SH-SY5Y (cell line): ENCODE results near the gene ANGPT4.

Experiments used
- GATA2 ChIP-seq: IDR thresholded peaks from 2 replicates; pipeline ENCODE4 v1.6.1; 2011; ENCODE audit warnings: mild to moderate bottlenecking, low read depth, low read length
- GATA3 ChIP-seq: IDR thresholded peaks from 2 replicates; pipeline ENCODE4 v1.6.1; 2011; ENCODE audit warnings: low read depth, mild to moderate bottlenecking, low read length, moderate library complexity

The ANGPT4 gene

DNA sequence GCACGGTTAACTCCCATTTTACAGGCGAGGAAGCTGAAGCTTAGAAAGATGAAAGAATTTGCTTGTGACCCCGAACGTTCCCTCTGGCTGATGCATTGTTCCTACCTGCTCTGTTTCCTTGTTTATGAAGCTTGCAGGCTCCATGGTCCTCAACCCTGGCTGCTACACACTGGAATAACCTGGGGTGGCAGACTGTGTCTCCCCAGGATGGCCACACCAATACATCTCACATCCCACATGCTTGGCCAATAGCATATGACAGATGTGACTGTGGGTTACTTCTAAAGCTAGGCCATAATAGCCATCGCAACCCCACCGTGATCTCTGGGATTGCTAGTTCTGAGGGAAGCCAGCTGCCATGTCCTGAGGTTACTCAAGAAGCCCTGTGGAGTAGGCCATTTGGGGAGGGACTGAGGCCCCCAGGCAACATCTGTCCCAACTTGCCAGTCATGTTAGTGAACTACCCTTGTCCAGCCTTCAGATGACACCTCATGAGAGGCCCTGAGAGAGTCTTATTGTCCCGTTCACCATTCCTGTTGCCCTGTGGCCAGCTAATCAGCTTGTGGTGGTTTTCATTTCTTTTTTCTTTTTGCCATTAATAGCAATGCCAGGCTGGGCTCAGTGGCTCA is 89.3 kb downstream of the ANGPT4 start:
- no peak for TF ChIP-seq GATA3
- TF ChIP-seq GATA2, result no peak

DNA sequence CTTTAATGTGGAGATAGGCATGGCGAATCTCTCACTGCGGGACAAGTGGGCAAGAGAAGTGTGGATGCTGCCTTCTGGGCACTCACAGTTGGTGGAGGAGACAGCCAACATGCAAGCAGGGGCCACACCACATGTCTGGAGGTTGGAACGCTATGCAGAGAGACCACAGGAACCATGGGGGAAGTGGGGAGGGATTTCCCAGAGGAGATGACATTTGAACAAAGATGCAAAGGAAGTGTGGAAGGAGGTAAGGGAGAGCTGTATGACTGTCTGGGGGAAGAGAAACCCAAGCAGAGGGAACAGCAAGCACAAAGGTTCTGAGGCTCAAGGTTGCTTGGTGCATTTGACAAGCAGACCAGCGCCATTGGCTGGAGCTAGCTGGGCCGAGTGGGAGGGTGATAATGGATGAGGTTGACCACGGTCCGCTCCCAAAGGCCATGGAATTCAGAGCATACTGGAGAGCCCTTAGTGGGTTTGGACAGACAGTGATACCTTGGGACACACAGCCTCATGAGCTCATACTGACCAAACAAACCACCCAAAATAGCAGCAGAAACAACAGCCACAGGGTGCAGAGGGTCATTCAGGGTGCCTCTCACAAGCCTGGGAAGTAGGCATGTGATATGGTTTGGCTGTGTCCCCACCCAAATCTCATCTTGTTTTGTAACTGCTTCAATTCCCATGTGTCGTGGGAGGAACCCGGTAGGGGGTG is 90.3 kb downstream of the ANGPT4 start:
- TF ChIP-seq GATA2, result no peak
- TF ChIP-seq GATA3, result no peak

DNA sequence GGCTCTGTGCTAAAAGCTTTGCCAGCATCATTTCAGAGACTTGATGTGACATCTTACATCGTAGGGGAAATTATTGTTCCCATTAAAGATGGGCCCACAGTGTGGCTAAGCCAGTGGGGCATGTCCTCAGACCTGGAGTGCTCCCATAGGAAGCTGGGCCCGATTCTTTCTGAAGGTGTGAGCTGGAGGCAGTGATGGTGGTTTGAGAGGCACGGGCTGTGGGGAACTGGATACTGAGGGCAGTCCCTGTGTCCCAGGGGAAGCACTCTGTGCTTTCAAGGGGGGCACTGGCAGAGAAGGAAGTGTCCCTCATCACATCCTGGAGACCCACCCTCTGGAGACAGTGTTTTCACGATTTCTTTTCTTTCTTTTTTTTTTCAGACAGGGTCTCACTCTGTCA is 91.2 kb downstream of the ANGPT4 start:
- TF ChIP-seq GATA2, result no peak
- no peak for TF ChIP-seq GATA3

DNA sequence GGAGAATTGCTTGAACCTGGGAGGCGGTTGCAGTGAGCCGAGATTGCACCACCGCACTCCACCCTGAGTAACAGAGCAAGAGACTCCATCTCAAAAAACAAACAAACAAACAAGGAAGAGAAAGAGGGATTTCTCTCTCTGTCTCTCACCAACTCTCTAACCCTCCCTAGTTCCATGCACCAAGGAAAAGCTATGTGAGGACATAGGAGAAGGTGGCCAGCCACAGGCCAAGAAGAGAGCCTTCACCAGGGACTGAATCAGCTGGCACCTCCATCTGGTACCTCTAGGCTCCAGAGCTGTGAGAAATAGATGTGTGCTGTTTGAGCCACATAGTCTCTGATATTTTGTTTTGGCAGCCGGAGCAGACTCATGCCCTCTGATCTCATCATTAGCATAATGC is 91.6 kb downstream of the ANGPT4 start:
- TF ChIP-seq GATA2 (no peak), GATA3 (no peak)

DNA sequence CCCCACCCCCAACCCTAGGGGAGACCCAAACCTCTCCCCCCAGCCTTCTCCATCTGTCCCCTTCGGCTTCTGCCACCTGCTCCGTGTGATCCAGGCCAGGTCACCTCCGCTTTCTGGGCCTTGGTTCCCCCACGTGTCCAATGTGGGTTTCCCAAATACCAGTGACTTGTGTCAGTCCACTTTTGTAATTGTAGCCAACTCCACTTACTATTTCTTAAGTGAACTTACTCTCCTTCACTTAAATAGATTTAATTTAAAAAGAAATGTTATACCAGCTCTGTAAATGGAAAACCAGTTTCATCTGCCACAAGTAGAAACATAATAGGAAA is 92.6 kb downstream of the ANGPT4 start:
- TF ChIP-seq GATA2, result no peak
- no peak for TF ChIP-seq GATA3

DNA sequence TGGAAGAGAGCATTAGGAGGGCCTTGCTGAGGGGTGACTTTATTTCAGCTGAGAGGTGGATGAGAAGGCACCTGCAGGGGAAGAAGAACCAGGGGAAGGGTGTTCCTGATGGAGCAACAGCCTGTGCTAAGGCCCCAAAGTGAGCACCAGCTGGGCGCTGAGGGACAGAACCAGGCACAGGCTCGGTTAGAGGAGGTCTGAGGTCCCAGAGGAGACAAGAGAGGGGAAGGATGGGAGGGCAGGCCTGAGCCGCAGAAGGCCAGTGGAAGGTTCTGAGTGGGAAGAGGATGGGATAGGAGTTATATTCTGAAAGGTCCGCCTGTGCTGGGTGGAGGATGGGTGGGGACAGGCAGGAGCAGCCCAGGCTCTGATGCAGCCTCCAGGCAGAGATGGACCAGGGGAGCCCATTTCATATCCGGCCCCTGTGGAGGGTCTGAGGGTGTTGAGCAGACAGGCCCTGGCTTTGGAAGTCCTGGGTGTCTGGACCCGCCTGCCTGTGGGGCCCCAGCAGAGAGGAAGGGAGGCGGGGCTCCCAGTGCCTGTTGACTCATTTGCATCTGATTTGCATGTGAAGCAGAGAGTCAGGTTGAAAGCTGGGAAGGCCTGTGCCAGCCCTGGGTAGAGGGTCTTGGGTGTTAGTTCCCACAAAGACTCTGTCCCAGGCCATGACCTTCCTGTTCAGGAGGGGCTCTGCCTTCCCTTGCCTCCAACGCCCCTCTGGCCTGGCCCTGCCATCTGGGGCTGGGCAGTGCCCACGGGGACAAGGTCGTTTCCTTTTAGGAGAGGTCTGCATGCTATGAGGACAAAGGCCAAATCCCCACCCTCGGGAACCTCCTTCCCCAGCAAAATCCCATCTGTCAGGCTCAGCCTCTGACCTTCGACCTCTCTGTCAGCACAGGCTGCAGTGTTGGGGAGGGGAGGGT is 93.2 kb downstream of the ANGPT4 start:
- no peak for TF ChIP-seq GATA2
- no peak for TF ChIP-seq GATA3

DNA sequence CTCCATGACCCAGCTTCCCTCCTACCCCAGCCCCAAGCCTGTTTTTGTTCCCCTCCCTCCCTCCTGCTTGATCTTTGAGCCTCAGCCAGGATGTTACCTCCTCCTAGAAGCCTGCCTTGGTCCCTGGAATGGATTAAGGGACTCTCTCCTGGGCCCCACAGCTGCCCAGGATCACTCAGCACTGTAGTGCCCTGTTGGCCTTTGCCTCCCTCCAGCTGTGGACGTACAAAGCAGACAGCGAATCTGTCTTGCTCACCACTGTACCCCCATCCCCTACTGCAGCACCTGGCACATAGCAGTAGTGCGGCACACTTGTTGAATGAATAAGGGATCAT is 94.4 kb downstream of the ANGPT4 start:
- no peak for TF ChIP-seq GATA3
- no peak for TF ChIP-seq GATA2

DNA sequence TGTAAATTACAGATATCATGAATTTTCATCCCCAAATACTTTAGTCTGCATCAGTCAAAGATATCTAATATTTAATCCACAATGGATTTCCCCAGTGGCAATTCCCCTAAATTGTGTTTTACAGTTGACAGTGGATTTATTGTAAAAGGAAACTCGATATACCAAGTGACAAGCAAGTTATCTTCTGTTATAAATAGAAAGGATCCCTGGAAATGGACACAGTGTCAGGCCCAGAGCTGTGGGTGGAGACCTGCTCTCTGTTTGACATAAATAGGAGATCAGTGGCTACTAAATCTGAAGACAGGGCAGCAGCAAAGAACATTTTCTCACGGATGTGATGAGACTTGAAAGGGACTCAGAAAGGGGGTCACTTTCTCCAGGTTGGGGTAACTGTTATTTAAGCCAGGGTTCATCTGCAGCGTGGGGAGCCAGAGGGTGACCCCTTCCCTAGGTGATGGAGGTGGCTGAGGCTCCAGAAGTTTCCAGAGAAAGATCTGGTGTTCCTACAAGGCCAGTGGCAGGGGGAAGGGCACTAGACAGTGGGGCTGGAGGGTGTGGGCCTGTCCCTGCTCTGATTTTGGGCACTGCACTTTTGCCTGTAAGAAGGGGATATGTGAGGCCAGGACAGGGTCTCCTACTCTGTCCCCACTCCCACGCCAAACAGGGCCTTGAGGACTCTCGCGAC is 94.9 kb downstream of the ANGPT4 start:
- TF ChIP-seq GATA3, result no peak
- no peak for TF ChIP-seq GATA2

DNA sequence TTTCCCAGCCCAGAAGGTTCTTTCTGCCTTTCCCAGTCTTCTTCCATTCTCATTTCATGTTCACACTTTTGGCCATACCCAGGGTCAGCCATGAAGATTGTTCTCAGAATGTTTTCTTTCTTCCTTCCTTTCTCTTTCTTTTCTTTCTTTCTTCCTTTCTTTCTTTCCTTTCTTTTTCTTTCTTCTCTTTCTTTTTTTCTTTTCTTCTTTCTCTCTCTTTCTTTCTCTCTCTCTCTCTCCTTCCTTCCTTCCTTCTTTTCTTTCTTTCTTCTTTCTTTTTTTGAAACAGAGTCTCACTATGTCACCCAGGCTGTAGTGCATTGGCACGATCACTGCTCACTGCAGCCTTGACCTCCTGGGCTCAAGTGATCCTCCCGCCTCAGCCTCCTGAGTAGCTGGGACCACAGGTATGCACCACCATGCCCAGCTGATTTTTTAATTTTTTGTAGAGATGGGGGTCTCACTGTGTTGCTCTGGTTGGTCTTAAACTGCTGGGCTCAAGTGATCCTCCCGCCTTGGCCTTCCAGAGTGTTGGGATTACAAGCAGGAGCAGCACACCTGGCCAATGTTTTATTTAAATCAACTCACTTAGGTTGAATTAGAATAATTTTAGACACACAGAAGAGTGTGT is 95.7 kb downstream of the ANGPT4 start:
- TF ChIP-seq GATA3 (no peak), GATA2 (no peak)
